Pancreas (tissue), 10 donors: ENCODE results near the gene TOR1AIP2. TPM values are rescaled to one million over a fixed set of nuclear protein-coding genes. Genes with fewer than 3 reads are reported as not detected.
"Not testable (repeated sequence)": the region's sequence is repeated elsewhere in the genome, so short reads cannot be mapped to it uniquely, and the experiment has no call there.

Experiments
- ATAC-seq, 4 donors: fragments of 200-7000 bp; cut with Tn5 transposase; one replicate each; pipeline versions ENCODE4 v1.8.0 to v1.9.1; 2020; ENCODE audit warnings: mild to moderate bottlenecking in 4 of 4, moderate library complexity in 4 of 4
- DNase-seq, 6 donors: peaks; one replicate each; pipeline ENCODE4 v3.0.0-alpha.2; 2020
- FAIRE-seq: peaks from 2 replicates; lab custom pipeline; 2012; peaks lifted over from hg19 to GRCh38; lab: Jason Lieb, UNC
- H3K27ac ChIP-seq, 4 donors: fragments of 200-600 bp; sonication (generic); 1 replicate in 3 of 4; 2 replicates in 1 of 4; pipeline versions ENCODE4 v1.5.0 to v1.8.0; 2020
- H3K27me3 ChIP-seq, 4 donors: fragments of 200-600 bp; one replicate each; pipeline ENCODE4 v1.8.0; 2021
- H3K36me3 ChIP-seq, 3 donors: fragments of 200-600 bp; sonication (generic) in 1 of 3; one replicate each; pipeline versions ENCODE4 v1.5.0 to v1.8.0; 2020 to 2021
- H3K4me1 ChIP-seq, 3 donors: fragments of 200-600 bp; one replicate each; pipeline ENCODE4 v1.8.0; 2021
- H3K4me3 ChIP-seq, 4 donors: fragments of 200-600 bp; sonication (generic) in 2 of 4; one replicate each; pipeline versions ENCODE4 v1.5.0 to v1.8.0; 2020 to 2021
- H3K9me3 ChIP-seq, 4 donors: fragments of 200-600 bp; one replicate each; pipeline ENCODE4 v1.8.0; 2021
- WGBS, 2 donors: extraction: QIAGEN DNeasy Blood & Tissue Kit; methylation state at CpG; one replicate each; pipeline ENCODE4 v1.1.7; 2013; 5-methylcytosine and 5-hydroxymethylcytosine counted together
- intact Hi-C, 3 donors: fragments of 100-400 bp; cut with DNase I; formaldehyde crosslinking; loops; one replicate each; pipeline versions ENCODE4 v1.11.1 to v1.14.2; 2022
- polyA plus RNA-seq, 2 donors: library from polyadenylated mRNA; stranded (reverse); fragments of 200-250 nt; gene quantifications; one replicate each; pipeline ENCODE4 v1.2.3, GENCODE V29; 2013
- total RNA-seq, 6 donors: library from RNA; stranded (reverse); fragmentation: NEBNext Ultra II Directional in 4 of 6; extraction: Animal tissue kit (Norgen Biotek cat#: 25700) in 4 of 6; gene quantifications; one replicate each; pipeline versions ENCODE4 v1.2.1 to v1.2.4, GENCODE V29; 2021 to 2023
- TF ChIP-seq, protein P1 (sequence below), 4 donors: fragments of 200-600 bp; sonication (generic) in 3 of 4; IDR thresholded peaks; one replicate each; pipeline versions ENCODE4 v1.5.0 to v1.8.0; 2021; ENCODE audit warnings: antibody characterized with exemption in 4 of 4
- donor health status: healthy with polysubstance abuse.
- donor health status: DM: no; HTN: no; CAD: no; lungs with moderate emphysema.
- donor health status: DM: no; HTN: no; CAD: no.
- donor health status: control.
- donor health status: control.
- donor health status: Bipolar disorder and iron deficiency.
- donor health status: DM: yes; HTN: yes; CAD: no.
- donor health status: DM: no; HTN: no; CAD: no.
- donor health status: DM: no; HTN: no; CAD: no.
- donor health status: DM: yes; HTN: yes; CAD: no.

The TOR1AIP2 gene
- total and polyA plus RNA-seq, 8 donors, result 9.7 to 69.4 (median 33.6) TPM

DNA sequence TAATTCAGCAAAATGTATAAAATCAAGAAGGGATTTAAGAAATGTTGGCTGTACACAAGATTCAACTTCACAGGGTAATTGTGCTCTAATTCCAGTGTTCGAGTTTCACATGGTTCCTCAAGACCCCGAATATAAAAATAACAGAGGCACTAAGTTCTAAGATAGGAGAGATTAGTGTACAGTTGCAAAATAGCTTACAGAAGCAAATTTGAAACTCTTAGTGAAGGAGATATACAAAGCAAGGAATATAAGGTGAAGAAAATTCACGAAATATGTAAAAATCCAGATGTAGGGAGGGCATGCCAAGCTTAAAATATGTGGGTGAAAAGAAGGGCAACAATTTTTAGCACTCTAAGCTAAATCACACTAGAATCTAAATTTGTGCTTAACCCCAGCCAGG, 29.4 kb downstream of the TOR1AIP2 start:
- Histone ChIP-seq H3K9me3 (no peaks in the 10 kb centered on the region), H3K4me3 (no peak overlapping the region), H3K36me3 (peaks cover 0 to 47% (median 10%) of the 10 kb centered on the region in 3 donors), H3K4me1 (no peaks in the 10 kb centered on the region), H3K27ac (no peak overlapping the region), H3K27me3 (no peaks in the 10 kb centered on the region)
- TF ChIP-seq, protein P1, sequence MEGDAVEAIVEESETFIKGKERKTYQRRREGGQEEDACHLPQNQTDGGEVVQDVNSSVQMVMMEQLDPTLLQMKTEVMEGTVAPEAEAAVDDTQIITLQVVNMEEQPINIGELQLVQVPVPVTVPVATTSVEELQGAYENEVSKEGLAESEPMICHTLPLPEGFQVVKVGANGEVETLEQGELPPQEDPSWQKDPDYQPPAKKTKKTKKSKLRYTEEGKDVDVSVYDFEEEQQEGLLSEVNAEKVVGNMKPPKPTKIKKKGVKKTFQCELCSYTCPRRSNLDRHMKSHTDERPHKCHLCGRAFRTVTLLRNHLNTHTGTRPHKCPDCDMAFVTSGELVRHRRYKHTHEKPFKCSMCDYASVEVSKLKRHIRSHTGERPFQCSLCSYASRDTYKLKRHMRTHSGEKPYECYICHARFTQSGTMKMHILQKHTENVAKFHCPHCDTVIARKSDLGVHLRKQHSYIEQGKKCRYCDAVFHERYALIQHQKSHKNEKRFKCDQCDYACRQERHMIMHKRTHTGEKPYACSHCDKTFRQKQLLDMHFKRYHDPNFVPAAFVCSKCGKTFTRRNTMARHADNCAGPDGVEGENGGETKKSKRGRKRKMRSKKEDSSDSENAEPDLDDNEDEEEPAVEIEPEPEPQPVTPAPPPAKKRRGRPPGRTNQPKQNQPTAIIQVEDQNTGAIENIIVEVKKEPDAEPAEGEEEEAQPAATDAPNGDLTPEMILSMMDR (IDR thresholded peaks at IDR 0.05), result no peak
- FAIRE-seq (no peak), ATAC-seq (no peak), DNase-seq (no peak)
- WGBS, 2 donors, result 97 to 99% methylated on average over 3 of the region's 3 CpGs
- intact Hi-C loops, result no loop called here

DNA sequence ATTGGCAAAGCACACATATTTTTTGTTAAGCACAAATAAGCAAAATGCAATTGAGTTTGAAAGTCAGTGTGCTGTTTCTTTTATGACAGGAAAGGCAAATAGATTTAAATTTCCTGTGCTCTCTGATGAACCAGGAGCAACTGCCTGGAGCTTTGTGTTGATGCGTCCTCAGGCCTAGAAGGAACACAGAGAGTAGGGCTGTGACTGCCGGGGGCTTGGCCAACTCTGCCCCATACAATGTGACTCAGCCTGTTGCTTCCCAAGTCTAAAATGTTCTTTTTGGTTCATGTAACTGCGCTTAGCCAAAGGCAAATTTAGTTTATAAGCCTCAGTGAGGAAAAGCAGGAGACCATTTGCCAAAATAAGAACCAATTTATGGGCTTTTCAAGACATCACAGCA, 37.5 kb downstream of the TOR1AIP2 start:
- no peak for DNase-seq
- no peak overlapping the region for H3K4me3 ChIP-seq
- no peak overlapping the region for H3K27ac ChIP-seq
- no peak for ATAC-seq
- intact Hi-C loops, result no loop called here
- 94% methylated on average over 3 of the region's 3 CpGs for WGBS, 2 donors
- H3K4me1 ChIP-seq, result no peaks in the 10 kb centered on the region
- no peak for FAIRE-seq
- H3K36me3 ChIP-seq, result peaks cover 0 to 13% (median 0%) of the 10 kb centered on the region in 3 donors
- H3K9me3 ChIP-seq, result no peaks in the 10 kb centered on the region
- no peaks in the 10 kb centered on the region for H3K27me3 ChIP-seq
- TF ChIP-seq, protein P1 (IDR thresholded peaks at IDR 0.05), result no peak

DNA sequence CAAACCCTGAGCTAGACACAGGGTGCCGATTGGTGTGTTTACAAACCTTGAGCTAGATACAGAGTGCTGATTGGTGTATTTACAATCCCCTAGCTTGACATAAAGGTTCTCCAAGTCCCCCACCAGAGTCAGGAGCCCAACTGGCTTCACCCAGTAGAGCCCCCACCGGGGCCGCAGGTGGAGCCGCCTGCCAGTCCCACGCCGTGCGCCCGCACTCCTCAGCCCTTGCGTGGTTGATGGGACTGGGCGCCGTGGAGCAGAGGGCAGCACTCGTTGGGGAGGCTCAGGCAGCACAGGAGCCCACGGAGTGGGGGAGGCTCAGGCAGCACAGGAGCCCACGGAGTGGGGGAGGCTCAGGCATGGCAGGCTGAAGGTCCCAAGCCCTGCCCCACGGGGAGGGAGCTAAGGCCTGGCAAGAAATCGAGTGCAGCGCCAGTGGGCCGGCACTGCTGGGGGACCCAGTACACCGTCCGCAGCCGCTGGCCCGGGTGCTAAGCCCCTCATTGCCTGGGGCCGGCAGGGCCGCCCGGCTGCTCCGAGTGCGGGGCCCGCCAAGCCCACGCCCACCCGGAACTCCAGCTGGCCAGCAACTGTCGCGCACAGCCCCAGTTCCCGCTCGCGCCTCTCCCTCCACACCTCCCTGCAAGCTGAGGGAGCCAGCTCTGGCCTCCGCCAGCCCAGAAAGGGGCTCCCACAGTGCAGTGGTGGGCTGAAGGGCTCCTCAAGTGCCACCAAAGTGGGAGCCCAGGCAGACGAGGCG, 40.7 kb downstream of the TOR1AIP2 start:
- ATAC-seq, H3K4me1 ChIP-seq, H3K27ac ChIP-seq, H3K36me3 ChIP-seq, H3K9me3 ChIP-seq, FAIRE-seq, H3K27me3 ChIP-seq, intact Hi-C loops, H3K4me3 ChIP-seq, DNase-seq: not testable (repeated sequence)
- WGBS, 2 donors, result 95 to 97% methylated on average over 29 to 38 of the region's 38 CpGs

DNA sequence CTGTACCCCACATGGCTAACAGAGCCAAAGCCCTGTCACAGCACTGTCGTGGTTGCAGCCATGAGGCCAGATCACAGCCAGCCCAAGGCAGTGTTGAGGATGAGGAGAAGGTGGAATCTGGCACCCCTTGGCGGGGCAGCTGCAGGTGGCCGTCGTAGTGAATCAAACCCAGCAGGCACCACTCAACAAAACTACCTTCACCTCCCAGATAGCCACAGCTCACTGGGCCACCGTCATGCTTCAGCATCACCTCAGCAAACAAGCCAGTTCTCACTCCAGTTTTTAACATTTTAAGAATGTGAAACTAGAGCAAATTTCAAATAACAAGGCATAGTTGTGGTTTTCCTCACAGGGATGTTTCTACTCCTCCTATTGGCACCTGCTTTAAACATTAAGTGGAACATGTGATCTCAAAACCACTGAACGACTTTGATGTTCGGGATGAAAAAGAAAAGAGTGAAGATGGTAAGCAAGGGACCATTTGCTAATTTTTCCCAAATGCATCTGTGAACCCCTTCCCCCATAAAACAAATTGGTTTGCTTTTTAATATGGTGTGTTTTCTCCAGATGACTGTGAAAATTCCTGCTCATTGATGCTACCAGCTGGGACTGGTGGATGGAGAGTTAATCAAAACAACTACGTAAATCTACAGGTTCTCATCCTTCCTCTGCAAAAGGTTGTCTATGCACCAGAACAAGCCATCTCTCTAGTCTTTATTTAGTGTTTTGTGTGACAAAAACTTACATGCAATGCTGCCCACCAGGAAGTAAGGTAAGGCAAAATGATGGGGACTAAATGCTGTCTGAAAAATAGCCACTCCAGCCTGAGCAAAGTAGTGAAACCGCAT, 45.5 kb downstream of the TOR1AIP2 start:
- H3K9me3 ChIP-seq, result no peaks in the 10 kb centered on the region
- H3K4me1 ChIP-seq, result no peaks in the 10 kb centered on the region
- H3K36me3 ChIP-seq, result no peaks in the 10 kb centered on the region
- 61 to 65% methylated on average over 9 of the region's 9 CpGs for WGBS, 2 donors
- no peak overlapping the region for H3K27ac ChIP-seq
- intact Hi-C loops, result no loop called here
- ATAC-seq (no peak), FAIRE-seq (no peak), DNase-seq (no peak)
- no peak overlapping the region for H3K4me3 ChIP-seq
- H3K27me3 ChIP-seq, result no peaks in the 10 kb centered on the region
- TF ChIP-seq, protein P1 (IDR thresholded peaks at IDR 0.05), result no peak

DNA sequence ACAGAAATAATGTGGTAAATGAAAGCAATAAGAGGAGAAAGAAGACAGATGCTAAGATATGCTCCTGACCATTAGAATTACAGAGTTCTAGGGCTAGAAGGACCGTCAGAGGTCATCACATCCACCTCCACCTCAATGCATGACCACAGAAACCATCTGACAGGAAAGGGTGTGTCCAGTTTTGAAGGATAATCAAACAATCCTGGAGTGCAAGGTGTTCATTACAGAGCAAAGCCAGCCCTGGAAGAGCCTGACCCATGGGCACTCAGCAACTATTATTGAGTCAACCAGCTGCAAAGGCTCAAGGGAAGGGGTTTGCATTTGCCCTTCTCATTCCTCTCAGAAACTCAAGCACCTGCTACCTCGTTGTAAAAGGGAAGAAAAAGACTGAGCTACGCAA, 46.4 kb downstream of the TOR1AIP2 start:
- DNase-seq (no peak), FAIRE-seq (no peak), ATAC-seq (no peak)
- Histone ChIP-seq H3K27me3 (no peaks in the 10 kb centered on the region), H3K27ac (no peak overlapping the region), H3K36me3 (no peaks in the 10 kb centered on the region), H3K9me3 (no peaks in the 10 kb centered on the region), H3K4me3 (no peak overlapping the region), H3K4me1 (no peaks in the 10 kb centered on the region)
- intact Hi-C loops, result no loop called here
- TF ChIP-seq, protein P1 (IDR thresholded peaks at IDR 0.05), result no peak
- 50 to 66% methylated on average over 3 of the region's 3 CpGs for WGBS, 2 donors
